GM12864 (cell line): ENCODE measurements around the gene VPS37B.

Experiments used
- DNase-seq: peaks from one replicate; pipeline ENCODE4 v3.0.0-alpha.2; 2011; ENCODE audit warnings: low read depth
- H3K4me3 ChIP-seq: 2 replicates; pipeline ENCODE4 v1.5.1; 2011; ENCODE audit warnings: mild to moderate bottlenecking, low read depth, low read length, control low read depth
- CTCF ChIP-seq: IDR thresholded peaks from 2 replicates; pipeline ENCODE4 v1.5.1; 2011; ENCODE audit warnings: low read depth, mild to moderate bottlenecking, moderate library complexity, low read length, control low read depth, inconsistent platforms; ENCODE audit errors: missing control alignments

The VPS37B gene

GRCh38 chr12:122838841-122839240 is 57.1 kb downstream of the VPS37B start:
- DNase-seq: no peak
- H3K4me3 ChIP-seq: no peak overlapping the region
- TF ChIP-seq CTCF: no peak

GRCh38 chr12:122837306-122838265 is 58.3 kb downstream of the VPS37B start:
- no peak for TF ChIP-seq CTCF

GRCh38 chr12:122836027-122836921 is 59.6 kb downstream of the VPS37B start:
- no peak for TF ChIP-seq CTCF
- peak overlapping the region; percentile 69 for H3K4me3 ChIP-seq
- DNase-seq: peak; percentile 57

More at GRCh38 chr12:122837306-122838265, 58.3 kb downstream of the VPS37B start:
- H3K4me3 ChIP-seq: no peak overlapping the region
- no peak for DNase-seq

- TF ChIP-seq CTCF: no peak
- no peak for DNase-seq
- peak overlapping the region; percentile 69 for H3K4me3 ChIP-seq
Observed at GRCh38 chr12:122835750-122836026, 60.2 kb downstream of the VPS37B start.

- no peak for DNase-seq
- no peak for TF ChIP-seq CTCF
- H3K4me3 ChIP-seq: peak within 1 kb of the TSS; percentile 69
Observed at GRCh38 chr12:122834921-122835749, 60.8 kb downstream of the VPS37B start, which contains the start of gene HIP1R. TSS of gene HIP1R (plus strand) at chr12:122835457. CDS start at chr12:122835551, 94 bp downstream.

- no peak for DNase-seq
- peak overlapping the region; percentile 14; the same call in 1 of the 2 replicates for H3K4me3 ChIP-seq
- TF ChIP-seq CTCF: no peak
Observed at GRCh38 chr12:122834104-122834920, 61.6 kb downstream of the VPS37B start.
